ENCODE results near the gene FBXO46.

Gene FBXO46

DNA sequence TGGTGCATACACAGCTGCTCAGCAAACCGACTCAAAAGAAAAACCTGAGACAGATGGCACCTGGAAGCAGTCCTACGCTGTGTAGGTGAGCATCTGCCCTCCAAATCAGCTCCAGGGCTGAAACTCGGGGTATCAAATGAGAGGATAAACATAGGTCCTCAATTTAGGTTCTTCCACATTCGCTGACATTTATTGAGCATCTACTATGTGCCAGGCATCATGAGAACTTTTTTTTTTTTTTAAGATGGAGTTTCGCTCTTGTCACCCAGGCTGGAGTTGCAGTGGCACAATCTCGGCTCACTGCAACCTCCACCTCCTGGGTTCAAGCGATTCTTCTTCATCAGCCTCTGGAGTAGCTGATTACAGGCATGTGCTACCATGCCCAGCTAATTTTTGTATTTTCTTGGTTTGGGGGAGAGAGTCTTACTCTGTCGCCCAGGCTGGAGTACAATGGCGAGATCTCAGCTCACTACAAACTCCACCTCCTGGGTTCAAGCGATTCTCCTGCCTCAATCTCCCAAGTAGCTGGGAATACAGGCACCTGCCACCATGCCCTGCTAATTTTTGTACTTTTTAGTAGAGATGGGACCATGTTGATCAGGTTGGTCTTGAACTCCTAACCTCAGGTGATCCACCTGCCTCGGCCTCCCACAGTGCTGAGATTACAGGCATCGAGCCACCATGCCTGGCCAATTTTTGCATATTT is 24.8 kb downstream of the FBXO46 start:
- Histone ChIP-seq H3K4me3 (replicated peaks; ENCODE audit: insufficient read depth, low read length) (no peak overlapping the region), H3K27me3 (ENCODE audit: insufficient read depth, poor library complexity, severe bottlenecking) (no peaks in the 10 kb centered on the region), H3K27ac (replicated peaks) (no peak overlapping the region)
- DNase-seq (ENCODE audit: low read depth in 1 of 2, low spot score in 1 of 2), result no peak
- TF ChIP-seq POLR2AphosphoS5 (IDR thresholded peaks at IDR 0.05; ENCODE audit: low read depth), result no peak
- no peak for TF ChIP-seq SPI1 (IDR thresholded peaks at IDR 0.05; ENCODE audit: borderline replicate concordance, low read depth)
- TF ChIP-seq, protein P1, sequence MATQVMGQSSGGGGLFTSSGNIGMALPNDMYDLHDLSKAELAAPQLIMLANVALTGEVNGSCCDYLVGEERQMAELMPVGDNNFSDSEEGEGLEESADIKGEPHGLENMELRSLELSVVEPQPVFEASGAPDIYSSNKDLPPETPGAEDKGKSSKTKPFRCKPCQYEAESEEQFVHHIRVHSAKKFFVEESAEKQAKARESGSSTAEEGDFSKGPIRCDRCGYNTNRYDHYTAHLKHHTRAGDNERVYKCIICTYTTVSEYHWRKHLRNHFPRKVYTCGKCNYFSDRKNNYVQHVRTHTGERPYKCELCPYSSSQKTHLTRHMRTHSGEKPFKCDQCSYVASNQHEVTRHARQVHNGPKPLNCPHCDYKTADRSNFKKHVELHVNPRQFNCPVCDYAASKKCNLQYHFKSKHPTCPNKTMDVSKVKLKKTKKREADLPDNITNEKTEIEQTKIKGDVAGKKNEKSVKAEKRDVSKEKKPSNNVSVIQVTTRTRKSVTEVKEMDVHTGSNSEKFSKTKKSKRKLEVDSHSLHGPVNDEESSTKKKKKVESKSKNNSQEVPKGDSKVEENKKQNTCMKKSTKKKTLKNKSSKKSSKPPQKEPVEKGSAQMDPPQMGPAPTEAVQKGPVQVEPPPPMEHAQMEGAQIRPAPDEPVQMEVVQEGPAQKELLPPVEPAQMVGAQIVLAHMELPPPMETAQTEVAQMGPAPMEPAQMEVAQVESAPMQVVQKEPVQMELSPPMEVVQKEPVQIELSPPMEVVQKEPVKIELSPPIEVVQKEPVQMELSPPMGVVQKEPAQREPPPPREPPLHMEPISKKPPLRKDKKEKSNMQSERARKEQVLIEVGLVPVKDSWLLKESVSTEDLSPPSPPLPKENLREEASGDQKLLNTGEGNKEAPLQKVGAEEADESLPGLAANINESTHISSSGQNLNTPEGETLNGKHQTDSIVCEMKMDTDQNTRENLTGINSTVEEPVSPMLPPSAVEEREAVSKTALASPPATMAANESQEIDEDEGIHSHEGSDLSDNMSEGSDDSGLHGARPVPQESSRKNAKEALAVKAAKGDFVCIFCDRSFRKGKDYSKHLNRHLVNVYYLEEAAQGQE (IDR thresholded peaks at IDR 0.05; ENCODE audit: insufficient replicate concordance, low read depth), result no peak
- no peak for TF ChIP-seq GABPA (IDR thresholded peaks at IDR 0.05; ENCODE audit: low read depth)
- TF ChIP-seq, protein P2, sequence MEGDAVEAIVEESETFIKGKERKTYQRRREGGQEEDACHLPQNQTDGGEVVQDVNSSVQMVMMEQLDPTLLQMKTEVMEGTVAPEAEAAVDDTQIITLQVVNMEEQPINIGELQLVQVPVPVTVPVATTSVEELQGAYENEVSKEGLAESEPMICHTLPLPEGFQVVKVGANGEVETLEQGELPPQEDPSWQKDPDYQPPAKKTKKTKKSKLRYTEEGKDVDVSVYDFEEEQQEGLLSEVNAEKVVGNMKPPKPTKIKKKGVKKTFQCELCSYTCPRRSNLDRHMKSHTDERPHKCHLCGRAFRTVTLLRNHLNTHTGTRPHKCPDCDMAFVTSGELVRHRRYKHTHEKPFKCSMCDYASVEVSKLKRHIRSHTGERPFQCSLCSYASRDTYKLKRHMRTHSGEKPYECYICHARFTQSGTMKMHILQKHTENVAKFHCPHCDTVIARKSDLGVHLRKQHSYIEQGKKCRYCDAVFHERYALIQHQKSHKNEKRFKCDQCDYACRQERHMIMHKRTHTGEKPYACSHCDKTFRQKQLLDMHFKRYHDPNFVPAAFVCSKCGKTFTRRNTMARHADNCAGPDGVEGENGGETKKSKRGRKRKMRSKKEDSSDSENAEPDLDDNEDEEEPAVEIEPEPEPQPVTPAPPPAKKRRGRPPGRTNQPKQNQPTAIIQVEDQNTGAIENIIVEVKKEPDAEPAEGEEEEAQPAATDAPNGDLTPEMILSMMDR (IDR thresholded peaks at IDR 0.05; ENCODE audit: insufficient read depth, low read length), result no peak

DNA sequence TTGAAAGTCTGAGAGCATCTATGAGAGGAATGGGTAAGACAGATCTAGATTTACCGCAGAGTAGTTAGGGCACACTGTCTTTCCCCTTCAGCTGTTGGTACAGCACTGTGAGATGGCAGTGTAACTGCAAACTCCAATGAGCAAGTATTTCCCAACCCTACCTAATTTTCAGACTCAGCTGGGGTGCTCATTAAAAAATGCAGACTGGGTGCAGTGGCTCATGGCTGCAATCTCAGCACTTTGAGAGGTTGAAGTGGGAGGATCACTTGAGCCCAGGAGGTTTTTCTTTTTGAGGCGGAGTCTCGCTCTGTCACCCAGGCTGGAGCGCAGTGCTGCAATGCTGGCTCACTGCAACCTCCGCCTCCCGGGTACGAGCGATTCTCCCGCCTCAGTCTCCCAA is 25.6 kb downstream of the FBXO46 start:
- H3K27ac ChIP-seq (replicated peaks), result no peak overlapping the region
- no peak for DNase-seq (ENCODE audit: low read depth in 1 of 2, low spot score in 1 of 2)

DNA sequence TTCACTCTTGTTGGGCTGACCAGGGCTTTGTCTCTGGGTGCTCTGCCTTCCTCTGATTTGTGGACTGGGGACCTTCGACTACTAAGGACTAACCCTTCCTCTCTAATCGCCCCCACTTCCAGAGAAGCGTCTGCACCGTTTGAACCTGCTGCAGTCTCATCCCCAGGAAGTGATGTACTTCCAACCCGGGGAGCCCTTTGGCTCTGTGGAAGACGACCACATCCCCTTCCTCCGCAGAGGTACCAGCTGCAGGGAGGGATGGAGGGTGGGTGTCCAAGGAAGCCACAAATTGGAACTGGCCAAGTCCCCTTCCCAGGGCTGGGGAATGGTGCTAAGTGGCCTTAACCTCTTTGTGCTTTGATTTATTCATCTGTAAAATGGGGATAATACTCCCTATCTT is 29.0 kb downstream of the FBXO46 start:
- Histone ChIP-seq H3K27me3 (ENCODE audit: insufficient read depth, poor library complexity, severe bottlenecking) (no peaks in the 10 kb centered on the region), H3K4me3 (replicated peaks; ENCODE audit: insufficient read depth, low read length) (no peak overlapping the region), H3K27ac (replicated peaks) (no peak overlapping the region)
- no peak for DNase-seq (ENCODE audit: low read depth in 1 of 2, low spot score in 1 of 2)
- TF ChIP-seq POLR2AphosphoS5 (IDR thresholded peaks at IDR 0.05; ENCODE audit: low read depth), result no peak
- no peak for TF ChIP-seq GABPA (IDR thresholded peaks at IDR 0.05; ENCODE audit: low read depth)
- TF ChIP-seq, protein P1 (IDR thresholded peaks at IDR 0.05; ENCODE audit: insufficient replicate concordance, low read depth), result no peak
- TF ChIP-seq, protein P2 (IDR thresholded peaks at IDR 0.05; ENCODE audit: insufficient read depth, low read length), result no peak
- TF ChIP-seq SPI1 (IDR thresholded peaks at IDR 0.05; ENCODE audit: borderline replicate concordance, low read depth), result no peak

More for the DNA sequence above, 25.6 kb downstream of the FBXO46 start:
- TF ChIP-seq SPI1 (IDR thresholded peaks at IDR 0.05; ENCODE audit: borderline replicate concordance, low read depth), result no peak
- TF ChIP-seq, protein P2 (IDR thresholded peaks at IDR 0.05; ENCODE audit: insufficient read depth, low read length), result no peak
- TF ChIP-seq POLR2AphosphoS5 (IDR thresholded peaks at IDR 0.05; ENCODE audit: low read depth), result no peak
- TF ChIP-seq, protein P1 (IDR thresholded peaks at IDR 0.05; ENCODE audit: insufficient replicate concordance, low read depth), result no peak
- no peak for TF ChIP-seq GABPA (IDR thresholded peaks at IDR 0.05; ENCODE audit: low read depth)
- Histone ChIP-seq H3K27me3 (ENCODE audit: insufficient read depth, poor library complexity, severe bottlenecking) (no peaks in the 10 kb centered on the region), H3K4me3 (replicated peaks; ENCODE audit: insufficient read depth, low read length) (no peak overlapping the region)
